Omental fat pad (tissue), 4 donors: ENCODE data around the gene PTPRD. TPM values are rescaled to one million over a fixed set of nuclear protein-coding genes. Genes with fewer than 3 reads are reported as not detected.

Experiments
- ATAC-seq: fragments of 150-250 bp; one replicate; pipeline ENCODE4 v1.9.1; 2016; ENCODE audit warnings: mild to moderate bottlenecking, moderate library complexity; ENCODE audit not compliant: low FRiP score
- DNase-seq: peaks from one replicate; pipeline ENCODE4 v3.0.0-alpha.2; 2019; ENCODE audit warnings: low spot score
- CTCF ChIP-seq, 3 donors: fragments of 450-650 bp; IDR thresholded peaks; one replicate each; pipeline ENCODE4 v1.5.1; 2016 to 2017; ENCODE audit warnings: antibody characterized with exemption in 3 of 3, mild to moderate bottlenecking in 3 of 3, moderate library complexity in 2 of 3
- total RNA-seq, 4 donors: library from RNA; depleted of rRNA; stranded (reverse); fragments of >200 nt; gene quantifications; one replicate each; pipeline ENCODE4 v1.1.0, GENCODE V29; 2016

PTPRD gene
- total RNA-seq, 4 donors from 2014 or later = 3.5 to 34.2 (median 11.2) TPM

- DNase-seq (no peak), ATAC-seq (no peak)
- no peak for TF ChIP-seq CTCF (IDR thresholded peaks at IDR 0.05)
Observed at GRCh38 chr9:8823131-8823895, 1789.5 kb downstream of the PTPRD start.

GRCh38 chr9:8822667-8823025 lies 1790.2 kb downstream of the PTPRD start:
- TF ChIP-seq CTCF (IDR thresholded peaks at IDR 0.05) = no peak
- ATAC-seq = no peak
- DNase-seq = no peak

GRCh38 chr9:8821910-8822666 lies 1790.7 kb downstream of the PTPRD start:
- DNase-seq = no peak
- no peak for TF ChIP-seq CTCF (IDR thresholded peaks at IDR 0.05)
- no peak for ATAC-seq

- DNase-seq (no peak), ATAC-seq (no peak)
- no peak for TF ChIP-seq CTCF (IDR thresholded peaks at IDR 0.05)
Observed at GRCh38 chr9:8817335-8817734, 1795.5 kb downstream of the PTPRD start.

- DNase-seq = no peak
- no peak for ATAC-seq
- TF ChIP-seq CTCF (IDR thresholded peaks at IDR 0.05) = no peak
Observed at GRCh38 chr9:8816361-8816760, 1796.4 kb downstream of the PTPRD start.

GRCh38 chr9:8815931-8816330 lies 1796.9 kb downstream of the PTPRD start:
- TF ChIP-seq CTCF (IDR thresholded peaks at IDR 0.05) = no peak
- no peak for ATAC-seq
- no peak for DNase-seq

GRCh38 chr9:8815219-8815618 lies 1797.6 kb downstream of the PTPRD start:
- TF ChIP-seq CTCF (IDR thresholded peaks at IDR 0.05) = no peak
- ATAC-seq = no peak
- DNase-seq = no peak
